GM12873 (cell line): Measurements from ENCODE around the gene SLC13A5.

Source experiments
- TF ChIP-seq, protein P1 (sequence below): IDR thresholded peaks from 2 replicates; pipeline ENCODE4 v1.5.1; 2012; ENCODE audit warnings: low read depth, mild to moderate bottlenecking, moderate library complexity, low read length, control low read depth; ENCODE audit not compliant: insufficient read depth; ENCODE audit errors: missing control alignments

SLC13A5 gene

DNA sequence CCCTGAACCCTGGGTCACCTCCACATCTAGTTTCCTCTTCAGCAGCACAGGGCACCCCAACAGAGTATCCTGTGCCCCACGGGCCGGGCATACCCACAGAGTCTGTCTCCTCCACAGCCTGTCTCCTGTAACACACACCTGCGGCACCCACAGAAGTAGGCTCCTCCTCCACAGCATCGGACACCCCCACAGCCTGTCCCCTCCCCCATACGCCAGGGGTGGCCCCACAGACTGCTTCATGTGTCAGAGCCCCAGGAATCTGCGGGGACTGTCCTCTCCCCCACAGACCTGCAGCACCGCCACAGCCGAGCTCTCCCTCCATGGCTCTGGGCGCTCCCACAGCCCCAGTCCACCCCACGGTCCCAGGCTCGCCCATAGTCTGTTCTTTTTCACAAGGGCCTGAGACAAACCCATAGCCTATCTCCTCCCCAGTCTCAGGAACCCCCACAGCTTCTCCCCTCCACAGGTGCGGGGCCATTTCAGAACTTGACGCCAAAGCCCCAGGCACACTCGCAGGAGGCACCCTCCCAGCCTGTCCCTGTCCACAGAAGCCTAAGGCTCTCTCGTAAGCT lies 74.1 kb downstream of the SLC13A5 start:
- TF ChIP-seq, protein P1, sequence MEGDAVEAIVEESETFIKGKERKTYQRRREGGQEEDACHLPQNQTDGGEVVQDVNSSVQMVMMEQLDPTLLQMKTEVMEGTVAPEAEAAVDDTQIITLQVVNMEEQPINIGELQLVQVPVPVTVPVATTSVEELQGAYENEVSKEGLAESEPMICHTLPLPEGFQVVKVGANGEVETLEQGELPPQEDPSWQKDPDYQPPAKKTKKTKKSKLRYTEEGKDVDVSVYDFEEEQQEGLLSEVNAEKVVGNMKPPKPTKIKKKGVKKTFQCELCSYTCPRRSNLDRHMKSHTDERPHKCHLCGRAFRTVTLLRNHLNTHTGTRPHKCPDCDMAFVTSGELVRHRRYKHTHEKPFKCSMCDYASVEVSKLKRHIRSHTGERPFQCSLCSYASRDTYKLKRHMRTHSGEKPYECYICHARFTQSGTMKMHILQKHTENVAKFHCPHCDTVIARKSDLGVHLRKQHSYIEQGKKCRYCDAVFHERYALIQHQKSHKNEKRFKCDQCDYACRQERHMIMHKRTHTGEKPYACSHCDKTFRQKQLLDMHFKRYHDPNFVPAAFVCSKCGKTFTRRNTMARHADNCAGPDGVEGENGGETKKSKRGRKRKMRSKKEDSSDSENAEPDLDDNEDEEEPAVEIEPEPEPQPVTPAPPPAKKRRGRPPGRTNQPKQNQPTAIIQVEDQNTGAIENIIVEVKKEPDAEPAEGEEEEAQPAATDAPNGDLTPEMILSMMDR, result no peak

DNA sequence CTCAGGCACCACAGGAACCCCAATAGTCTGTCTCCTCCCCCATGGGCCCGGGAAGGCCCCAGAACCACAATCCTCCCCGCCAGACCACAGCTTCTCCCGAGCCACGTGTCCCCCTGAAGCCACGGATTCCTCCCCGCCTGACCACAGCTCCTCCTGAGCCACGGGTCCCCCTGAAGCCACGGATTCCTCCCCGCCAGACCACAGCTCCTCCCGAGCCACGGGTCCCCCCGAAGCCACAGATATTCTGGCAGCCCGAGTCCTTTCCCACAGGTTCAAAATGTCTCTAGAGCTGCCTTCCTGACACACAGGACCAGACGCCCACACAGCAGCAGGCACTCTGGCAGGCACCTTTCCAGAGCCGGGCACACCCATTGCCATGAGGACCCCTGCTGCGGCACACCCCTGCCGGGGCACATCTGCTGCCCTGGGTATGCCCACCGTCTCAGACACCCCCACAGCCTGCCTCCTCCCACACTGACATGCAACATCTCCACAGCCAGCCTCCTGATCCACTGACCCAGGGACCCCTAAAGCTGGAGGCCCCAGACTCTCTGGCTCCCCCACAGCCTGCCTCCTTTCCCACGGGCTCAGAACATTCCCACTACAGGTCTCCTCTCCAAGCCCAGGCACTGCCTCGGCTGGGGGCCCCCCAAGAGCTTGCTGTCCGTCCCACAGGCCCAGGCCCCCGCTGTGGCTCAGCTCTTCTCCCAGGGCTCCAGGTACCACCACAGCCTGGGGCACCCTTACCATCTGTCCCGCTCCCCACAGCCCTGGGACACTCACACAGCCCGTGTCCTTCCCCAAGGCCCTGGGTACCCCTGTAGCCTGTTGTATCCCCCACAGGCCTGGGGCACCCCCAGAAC lies 74.9 kb downstream of the SLC13A5 start:
- TF ChIP-seq, protein P1, result no peak

DNA sequence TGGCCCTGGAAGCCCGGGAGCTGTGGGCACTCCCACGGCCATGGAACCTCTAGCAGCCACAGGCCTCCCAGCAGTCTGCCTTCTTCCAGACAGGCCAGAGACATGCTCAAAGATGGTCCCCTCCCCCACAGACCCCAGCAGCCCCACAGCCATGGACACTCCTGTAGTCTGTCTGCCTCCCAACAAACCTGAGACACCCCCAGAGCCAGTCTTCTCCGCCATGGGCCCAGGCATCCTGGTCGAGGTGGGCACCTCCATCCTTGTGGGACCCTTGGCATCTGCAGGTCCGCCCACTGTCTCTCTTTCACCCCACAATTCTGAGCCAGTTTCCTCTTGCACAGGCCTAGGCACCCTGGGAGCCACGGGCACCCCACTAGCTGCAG lies 75.7 kb downstream of the SLC13A5 start:
- TF ChIP-seq, protein P1, result no peak

DNA sequence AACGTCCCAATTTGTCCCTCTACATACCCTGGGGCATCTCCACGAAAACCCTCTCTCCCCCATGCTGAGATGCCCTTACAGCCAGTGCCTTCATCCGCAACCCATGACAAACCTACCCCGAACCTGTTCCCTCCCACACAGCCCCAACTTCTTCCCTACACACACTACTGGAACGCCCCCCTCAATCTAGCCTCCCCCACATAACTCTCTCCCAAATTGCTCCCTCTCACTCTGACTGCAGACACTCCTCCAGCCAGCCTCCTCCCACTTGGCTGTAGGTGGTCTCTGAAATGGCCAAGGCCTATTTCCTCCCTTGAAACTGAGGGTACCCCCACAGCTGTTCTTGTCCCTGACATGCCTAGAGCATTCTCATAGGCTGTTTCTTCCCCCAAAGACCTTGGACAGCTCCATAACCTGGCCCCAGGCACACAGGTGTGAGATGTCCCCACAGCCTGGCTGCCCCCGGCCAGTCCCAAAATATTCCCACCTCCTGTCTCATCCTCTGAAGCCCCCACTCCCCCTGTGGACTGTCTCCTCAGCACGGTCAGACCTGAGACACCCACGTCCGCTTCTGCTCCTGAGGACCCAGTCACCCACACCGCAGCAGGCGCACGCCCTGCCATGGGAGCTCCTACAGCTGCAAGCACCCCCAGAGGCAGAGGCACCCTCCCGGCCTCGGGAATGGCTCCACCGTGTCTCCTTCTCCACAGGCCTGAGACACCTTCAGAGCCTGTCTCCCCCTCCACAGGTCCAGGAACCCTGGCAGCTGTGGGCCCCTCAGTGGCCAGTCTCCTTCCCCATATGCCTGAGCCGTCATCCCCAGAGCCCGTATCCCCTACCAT lies 76.3 kb downstream of the SLC13A5 start:
- TF ChIP-seq, protein P1, result no peak

DNA sequence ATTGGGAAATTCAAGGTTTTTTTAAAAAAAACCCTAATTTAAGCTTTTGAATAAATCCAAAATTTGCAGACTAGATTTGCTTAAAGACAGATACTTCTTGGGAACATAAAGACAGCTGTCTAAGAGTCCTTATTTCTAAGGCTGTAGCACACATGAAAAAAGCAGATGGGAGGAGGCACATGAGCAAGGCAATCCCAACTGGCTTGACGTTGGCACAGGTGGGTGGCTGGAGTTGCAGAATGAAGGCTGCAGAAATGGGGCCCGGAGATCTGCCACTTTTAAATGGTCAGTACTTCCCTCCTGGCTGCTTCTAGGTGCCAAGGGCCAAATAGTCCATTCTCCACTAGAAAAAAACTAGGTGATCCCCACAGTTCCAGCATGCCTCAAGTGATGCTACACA lies 77.1 kb downstream of the SLC13A5 start:
- TF ChIP-seq, protein P1, result no peak
